HepG2 (cell line): ENCODE results near the gene PSMC3IP. TPM values are rescaled to one million over a fixed set of nuclear protein-coding genes. Genes with fewer than 3 reads are reported as not detected.
A peak's percentile ranks its signal among the peaks of the same experiment; 100 is the strongest.

Experiments
- ARHGAP35 ChIP-seq: sonication (generic); formaldehyde crosslinking; IDR thresholded peaks from 2 replicates; pipeline ENCODE4 v1.9.0; 2022; ENCODE audit warnings: mild to moderate bottlenecking, inconsistent platforms, moderate library complexity, missing genetic modification reagents, borderline replicate concordance
- CHD2 ChIP-seq: IDR thresholded peaks from 2 replicates; pipeline ENCODE4 v1.6.1; 2011; ENCODE audit warnings: low read depth, low read length, improper control_type of control experiment
- CREM ChIP-seq, 2 experiments: sonication (generic) in 1 of 2; formaldehyde crosslinking in 1 of 2; IDR thresholded peaks; 2 replicates each; pipeline versions ENCODE4 v1.4.0 to v1.6.1; 2016 to 2020; ENCODE audit warnings: antibody characterized with exemption in 1 of 2, mild to moderate bottlenecking in 1 of 2, missing genetic modification reagents in 1 of 2
- HMG20B ChIP-seq: conservative IDR thresholded peaks from 2 replicates; pipeline ENCODE4 v1.6.1; 2016; ENCODE audit warnings: missing genetic modification reagents, missing compliant biosample characterization
- NONO ChIP-seq, 2 experiments: fragments of 450-650 bp in 1 of 2; sonication (generic) in 1 of 2; formaldehyde crosslinking in 1 of 2; IDR thresholded peaks in 1 of 2; conservative IDR thresholded peaks in 1 of 2; 2 replicates each; pipeline versions ENCODE4 v1.6.1 to v1.8.0; 2017 to 2022; ENCODE audit warnings: mild to moderate bottlenecking in 1 of 2, missing genetic modification reagents in 1 of 2, moderate library complexity in 1 of 2
- RBAK ChIP-seq: sonication (generic); formaldehyde crosslinking; IDR thresholded peaks from 2 replicates; pipeline ENCODE4 v1.5.1; 2020; ENCODE audit warnings: mild to moderate bottlenecking, missing genetic modification reagents
- REPIN1 ChIP-seq: sonication (generic); formaldehyde crosslinking; IDR thresholded peaks from 2 replicates; pipeline ENCODE4 v1.8.0; 2022; ENCODE audit warnings: missing genetic modification reagents, low read depth, mild to moderate bottlenecking, borderline replicate concordance
- ZNF468 ChIP-seq: sonication (generic); formaldehyde crosslinking; IDR thresholded peaks from 2 replicates; pipeline ENCODE4 v1.8.0; 2022; ENCODE audit warnings: mild to moderate bottlenecking, moderate library complexity, missing genetic modification reagents
- ZNF543 ChIP-seq: sonication (generic); formaldehyde crosslinking; IDR thresholded peaks from 2 replicates; pipeline ENCODE4 v1.4.0; 2020; ENCODE audit warnings: mild to moderate bottlenecking, missing genetic modification reagents
- ZNF607 ChIP-seq: sonication (generic); formaldehyde crosslinking; IDR thresholded peaks from 2 replicates; pipeline ENCODE4 v1.5.1; 2020; ENCODE audit warnings: missing genetic modification reagents, mild to moderate bottlenecking, borderline replicate concordance
- ZNF672 ChIP-seq: sonication (generic); formaldehyde crosslinking; IDR thresholded peaks from 2 replicates; pipeline ENCODE4 v1.8.1; 2022; ENCODE audit warnings: missing genetic modification reagents
- ZNF709 ChIP-seq: sonication (generic); formaldehyde crosslinking; IDR thresholded peaks from 2 replicates; pipeline ENCODE4 v1.5.0; 2020; ENCODE audit warnings: mild to moderate bottlenecking, missing genetic modification reagents
- ZNF720 ChIP-seq: sonication (generic); formaldehyde crosslinking; IDR thresholded peaks from 2 replicates; pipeline ENCODE4 v1.4.0; 2020; ENCODE audit warnings: missing genetic modification reagents
- ZNF724P ChIP-seq: sonication (generic); formaldehyde crosslinking; IDR thresholded peaks from 2 replicates; pipeline ENCODE4 v1.8.0; 2022; ENCODE audit warnings: missing genetic modification reagents, borderline replicate concordance
- ZNF777 ChIP-seq: sonication (generic); formaldehyde crosslinking; IDR thresholded peaks from 2 replicates; pipeline ENCODE4 v1.4.0; 2020; ENCODE audit warnings: missing genetic modification reagents
- polyA plus RNA-seq, 8 experiments: library from polyadenylated mRNA; depleted of rRNA in 3 of 8; stranded (reverse) in 7 of 8; unstranded in 1 of 8; fragments of >200 nt; fragmentation: Illumina TruSeq in 4 of 8; extraction: Trizol in 4 of 8; gene quantifications; 2 replicates each; pipeline versions ENCODE4 v1.2.1 to v1.2.3, GENCODE V29; 2011 to 2016; ENCODE audit warnings: low read depth in 4 of 8, missing spikeins in 1 of 8, mixed read lengths in 1 of 8; ENCODE audit not compliant: insufficient read depth in 1 of 8
- total RNA-seq, 5 experiments: library from RNA; depleted of rRNA; stranded (reverse); fragments of >200 nt; fragmentation: Illumina TruSeq; extraction: Trizol; gene quantifications; 2 replicates each; pipeline ENCODE4 v1.2.3, GENCODE V29; 2016; ENCODE audit warnings: low read depth in 1 of 5
- TF ChIP-seq, protein P1 (sequence below): sonication (generic); formaldehyde crosslinking; IDR thresholded peaks from 2 replicates; pipeline ENCODE4 v1.4.0; 2020; ENCODE audit warnings: missing genetic modification reagents
- TF ChIP-seq, protein P2 (sequence below): sonication (generic); formaldehyde crosslinking; IDR thresholded peaks from 2 replicates; pipeline ENCODE4 v1.4.0; 2020; ENCODE audit warnings: missing genetic modification reagents, low read depth, mild to moderate bottlenecking, borderline replicate concordance
- TF ChIP-seq, protein P3 (sequence below), 2 experiments: IDR thresholded peaks; 2 replicates each; pipeline ENCODE4 v1.6.1; 2011 to 2012; ENCODE audit warnings: low read length in 2 of 2, borderline replicate concordance in 1 of 2, low read depth in 1 of 2, mild to moderate bottlenecking in 1 of 2, moderate library complexity in 1 of 2
- TF ChIP-seq, protein P4 (sequence below): sonication (generic); formaldehyde crosslinking; IDR thresholded peaks from 2 replicates; pipeline ENCODE4 v1.8.0; 2022; ENCODE audit warnings: mild to moderate bottlenecking, missing genetic modification reagents

The PSMC3IP gene
- total and polyA plus RNA-seq, 2 of the 13 experiments (the other 11 are each of a cell fraction or from before 2014, with no cell fraction given) = 6.5 to 22.4 TPM

DNA sequence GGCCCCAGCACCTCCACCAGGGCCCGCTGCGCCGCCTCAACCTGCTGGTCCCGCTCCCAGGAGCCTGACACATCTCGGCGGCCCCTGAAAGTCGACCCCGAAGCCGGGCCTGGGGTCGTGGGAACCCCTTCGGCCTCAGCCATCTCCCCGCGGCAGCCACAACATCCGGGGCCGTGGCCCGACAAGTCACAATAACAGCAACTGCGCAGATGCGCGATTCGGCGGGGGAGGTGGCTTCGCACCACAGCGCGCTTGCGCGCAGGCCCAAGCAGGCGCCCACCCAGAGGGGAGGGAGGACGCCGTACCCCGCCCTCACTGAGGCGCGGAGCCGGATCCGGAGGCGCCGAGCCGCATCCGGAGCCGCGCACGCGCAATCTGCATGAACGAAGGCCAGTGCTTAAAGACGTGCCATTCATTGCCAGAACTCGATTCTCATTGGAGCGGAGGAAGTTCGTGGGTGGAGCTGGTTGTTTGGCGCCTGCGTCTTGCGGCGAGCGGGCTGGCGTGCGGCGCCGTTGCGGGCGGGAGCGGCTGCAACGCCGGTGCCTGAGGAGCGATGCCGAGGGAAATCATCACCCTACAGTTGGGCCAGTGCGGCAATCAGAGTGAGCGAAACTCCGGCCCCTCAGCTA lies 31.8 kb upstream of the PSMC3IP start, which contains the start of the genes RETREG3 and TUBG1 (continued):
- TF ChIP-seq NONO (IDR thresholded peaks at IDR 0.05) = no peak
- TF ChIP-seq NONO (CRISPR knock-in tag; conservative IDR thresholded peaks at IDR 0.05) = peak; percentile 90
- TF ChIP-seq RBAK (CRISPR knock-in tag) = 0 out of 2 replicates have a peak, but pooled peaks have one; percentile 43
- peak; percentile 93 for TF ChIP-seq ZNF607 (CRISPR knock-in tag)
- TF ChIP-seq ZNF543 (CRISPR knock-in tag) = no peak; the same call in 1 of the 2 replicates
- TF ChIP-seq, protein P1, sequence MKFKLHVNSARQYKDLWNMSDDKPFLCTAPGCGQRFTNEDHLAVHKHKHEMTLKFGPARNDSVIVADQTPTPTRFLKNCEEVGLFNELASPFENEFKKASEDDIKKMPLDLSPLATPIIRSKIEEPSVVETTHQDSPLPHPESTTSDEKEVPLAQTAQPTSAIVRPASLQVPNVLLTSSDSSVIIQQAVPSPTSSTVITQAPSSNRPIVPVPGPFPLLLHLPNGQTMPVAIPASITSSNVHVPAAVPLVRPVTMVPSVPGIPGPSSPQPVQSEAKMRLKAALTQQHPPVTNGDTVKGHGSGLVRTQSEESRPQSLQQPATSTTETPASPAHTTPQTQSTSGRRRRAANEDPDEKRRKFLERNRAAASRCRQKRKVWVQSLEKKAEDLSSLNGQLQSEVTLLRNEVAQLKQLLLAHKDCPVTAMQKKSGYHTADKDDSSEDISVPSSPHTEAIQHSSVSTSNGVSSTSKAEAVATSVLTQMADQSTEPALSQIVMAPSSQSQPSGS (CRISPR knock-in tag) = peak; percentile 73
- TF ChIP-seq ZNF724P (CRISPR knock-in tag) = no peak; the same call in 1 of the 2 replicates
- TF ChIP-seq CHD2 = no peak; the same call in 1 of the 2 replicates
- TF ChIP-seq REPIN1 (CRISPR knock-in tag) = peak; percentile 82
- TF ChIP-seq ARHGAP35 (CRISPR knock-in tag) = peak; percentile 72; the same call in 1 of the 2 replicates
- TF ChIP-seq ZNF777 (CRISPR knock-in tag) = peak; percentile 69
- TF ChIP-seq, protein P2, sequence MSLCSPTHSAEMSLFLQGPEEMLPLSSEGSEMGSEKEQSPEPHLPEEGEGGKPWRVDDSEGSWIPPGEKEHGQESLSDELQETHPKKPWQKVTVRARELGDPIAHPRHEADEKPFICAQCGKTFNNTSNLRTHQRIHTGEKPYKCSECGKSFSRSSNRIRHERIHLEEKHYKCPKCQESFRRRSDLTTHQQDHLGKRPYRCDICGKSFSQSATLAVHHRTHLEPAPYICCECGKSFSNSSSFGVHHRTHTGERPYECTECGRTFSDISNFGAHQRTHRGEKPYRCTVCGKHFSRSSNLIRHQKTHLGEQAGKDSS = no peak; the same call in 1 of the 2 replicates
- TF ChIP-seq, protein P3, sequence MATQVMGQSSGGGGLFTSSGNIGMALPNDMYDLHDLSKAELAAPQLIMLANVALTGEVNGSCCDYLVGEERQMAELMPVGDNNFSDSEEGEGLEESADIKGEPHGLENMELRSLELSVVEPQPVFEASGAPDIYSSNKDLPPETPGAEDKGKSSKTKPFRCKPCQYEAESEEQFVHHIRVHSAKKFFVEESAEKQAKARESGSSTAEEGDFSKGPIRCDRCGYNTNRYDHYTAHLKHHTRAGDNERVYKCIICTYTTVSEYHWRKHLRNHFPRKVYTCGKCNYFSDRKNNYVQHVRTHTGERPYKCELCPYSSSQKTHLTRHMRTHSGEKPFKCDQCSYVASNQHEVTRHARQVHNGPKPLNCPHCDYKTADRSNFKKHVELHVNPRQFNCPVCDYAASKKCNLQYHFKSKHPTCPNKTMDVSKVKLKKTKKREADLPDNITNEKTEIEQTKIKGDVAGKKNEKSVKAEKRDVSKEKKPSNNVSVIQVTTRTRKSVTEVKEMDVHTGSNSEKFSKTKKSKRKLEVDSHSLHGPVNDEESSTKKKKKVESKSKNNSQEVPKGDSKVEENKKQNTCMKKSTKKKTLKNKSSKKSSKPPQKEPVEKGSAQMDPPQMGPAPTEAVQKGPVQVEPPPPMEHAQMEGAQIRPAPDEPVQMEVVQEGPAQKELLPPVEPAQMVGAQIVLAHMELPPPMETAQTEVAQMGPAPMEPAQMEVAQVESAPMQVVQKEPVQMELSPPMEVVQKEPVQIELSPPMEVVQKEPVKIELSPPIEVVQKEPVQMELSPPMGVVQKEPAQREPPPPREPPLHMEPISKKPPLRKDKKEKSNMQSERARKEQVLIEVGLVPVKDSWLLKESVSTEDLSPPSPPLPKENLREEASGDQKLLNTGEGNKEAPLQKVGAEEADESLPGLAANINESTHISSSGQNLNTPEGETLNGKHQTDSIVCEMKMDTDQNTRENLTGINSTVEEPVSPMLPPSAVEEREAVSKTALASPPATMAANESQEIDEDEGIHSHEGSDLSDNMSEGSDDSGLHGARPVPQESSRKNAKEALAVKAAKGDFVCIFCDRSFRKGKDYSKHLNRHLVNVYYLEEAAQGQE (IDR thresholded peaks at IDR 0.05; ENCODE audit: borderline replicate concordance in 1 of 2, low read depth in 1 of 2, low read length in 2 of 2) = no peak
- TF ChIP-seq ZNF709 (CRISPR knock-in tag) = peak; percentile 15; the same call in 1 of the 2 replicates
- no peak for TF ChIP-seq ZNF468 (CRISPR knock-in tag)
- TF ChIP-seq ZNF720 = no peak
- TF ChIP-seq ZNF672 (CRISPR knock-in tag) = no peak
- TF ChIP-seq HMG20B = 0 out of 2 replicates have a peak, but pooled peaks have one; percentile 35
- TF ChIP-seq, protein P4, sequence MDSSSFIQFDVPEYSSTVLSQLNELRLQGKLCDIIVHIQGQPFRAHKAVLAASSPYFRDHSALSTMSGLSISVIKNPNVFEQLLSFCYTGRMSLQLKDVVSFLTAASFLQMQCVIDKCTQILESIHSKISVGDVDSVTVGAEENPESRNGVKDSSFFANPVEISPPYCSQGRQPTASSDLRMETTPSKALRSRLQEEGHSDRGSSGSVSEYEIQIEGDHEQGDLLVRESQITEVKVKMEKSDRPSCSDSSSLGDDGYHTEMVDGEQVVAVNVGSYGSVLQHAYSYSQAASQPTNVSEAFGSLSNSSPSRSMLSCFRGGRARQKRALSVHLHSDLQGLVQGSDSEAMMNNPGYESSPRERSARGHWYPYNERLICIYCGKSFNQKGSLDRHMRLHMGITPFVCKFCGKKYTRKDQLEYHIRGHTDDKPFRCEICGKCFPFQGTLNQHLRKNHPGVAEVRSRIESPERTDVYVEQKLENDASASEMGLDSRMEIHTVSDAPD = no peak
- TF ChIP-seq CREM (IDR thresholded peaks at IDR 0.05) = no peak
- TF ChIP-seq CREM (CRISPR knock-in tag; IDR thresholded peaks at IDR 0.05) = no peak
